WTC11 (cell line): Measurements from ENCODE around the gene PBX4. TPM values are rescaled to one million over a fixed set of nuclear protein-coding genes. Genes with fewer than 3 reads are reported as not detected.

Source experiments
- ATF6 ChIP-seq: sonication (generic); formaldehyde crosslinking; IDR thresholded peaks from 2 replicates; pipeline ENCODE4 v1.8.1; 2023; ENCODE audit warnings: mild to moderate bottlenecking, missing genetic modification reagents
- CBFB ChIP-seq: sonication (generic); formaldehyde crosslinking; IDR thresholded peaks from 2 replicates; pipeline ENCODE4 v1.8.1; 2022; ENCODE audit warnings: mild to moderate bottlenecking, low read depth, missing genetic modification reagents
- E2F4 ChIP-seq: sonication (generic); formaldehyde crosslinking; IDR thresholded peaks from 2 replicates; pipeline ENCODE4 v1.8.1; 2022; ENCODE audit warnings: low read depth, mild to moderate bottlenecking, moderate library complexity, missing genetic modification reagents, borderline replicate concordance
- E2F5 ChIP-seq: sonication (generic); formaldehyde crosslinking; IDR thresholded peaks from 2 replicates; pipeline ENCODE4 v1.8.1; 2022; ENCODE audit warnings: mild to moderate bottlenecking, moderate library complexity, missing genetic modification reagents
- ETV6 ChIP-seq: sonication (generic); formaldehyde crosslinking; IDR thresholded peaks from 2 replicates; pipeline ENCODE4 v1.8.1; 2022; ENCODE audit warnings: mild to moderate bottlenecking, missing genetic modification reagents
- FOXP1 ChIP-seq: sonication (generic); formaldehyde crosslinking; IDR thresholded peaks from 2 replicates; pipeline ENCODE4 v1.8.0; 2022; ENCODE audit warnings: missing genetic modification reagents, mild to moderate bottlenecking, moderate library complexity, borderline replicate concordance
- GABPB1 ChIP-seq: sonication (generic); formaldehyde crosslinking; IDR thresholded peaks from 2 replicates; pipeline ENCODE4 v1.8.1; 2023; ENCODE audit warnings: mild to moderate bottlenecking, missing genetic modification reagents
- KAT7 ChIP-seq: sonication (generic); formaldehyde crosslinking; IDR thresholded peaks from 2 replicates; pipeline ENCODE4 v1.8.1; 2023; ENCODE audit warnings: missing genetic modification reagents, mild to moderate bottlenecking, borderline replicate concordance
- MAX ChIP-seq: sonication (generic); formaldehyde crosslinking; IDR thresholded peaks from 2 replicates; pipeline ENCODE4 v1.8.0; 2022; ENCODE audit warnings: mild to moderate bottlenecking, missing genetic modification reagents
- NFYB ChIP-seq: sonication (generic); formaldehyde crosslinking; conservative IDR thresholded peaks from 2 replicates; pipeline ENCODE4 v1.8.0; 2022; ENCODE audit warnings: low read depth, missing genetic modification reagents
- PRRX2 ChIP-seq: fragments of 250-450 bp; sonication (Bioruptor Pico); IDR thresholded peaks from 2 replicates; pipeline ENCODE4 v1.8.0; 2021; ENCODE audit warnings: mild to moderate bottlenecking
- RORB ChIP-seq: fragments of 250-450 bp; sonication (Bioruptor Pico); IDR thresholded peaks from 2 replicates; pipeline ENCODE4 v1.9.0; 2021; ENCODE audit warnings: mild to moderate bottlenecking
- SOX15 ChIP-seq: fragments of 250-450 bp; sonication (Bioruptor Pico); IDR thresholded peaks from 2 replicates; pipeline ENCODE4 v1.9.0; 2021; ENCODE audit warnings: mild to moderate bottlenecking
- TCF7 ChIP-seq: sonication (generic); formaldehyde crosslinking; IDR thresholded peaks from 2 replicates; pipeline ENCODE4 v1.8.0; 2022; ENCODE audit warnings: mild to moderate bottlenecking, low read depth, missing genetic modification reagents, moderate library complexity
- TEAD1 ChIP-seq: sonication (generic); formaldehyde crosslinking; IDR thresholded peaks from 2 replicates; pipeline ENCODE4 v1.8.0; 2022; ENCODE audit warnings: mild to moderate bottlenecking, missing genetic modification reagents
- ZBTB21 ChIP-seq: sonication (generic); formaldehyde crosslinking; IDR thresholded peaks from 2 replicates; pipeline ENCODE4 v1.8.1; 2023; ENCODE audit warnings: mild to moderate bottlenecking, missing genetic modification reagents, borderline replicate concordance
- ZBTB43 ChIP-seq: sonication (generic); formaldehyde crosslinking; IDR thresholded peaks from 2 replicates; pipeline ENCODE4 v1.8.1; 2023; ENCODE audit warnings: mild to moderate bottlenecking, missing genetic modification reagents
- ZMAT4 ChIP-seq: fragments of 250-450 bp; sonication (Bioruptor Pico); IDR thresholded peaks from 2 replicates; pipeline ENCODE4 v1.9.0; 2021; ENCODE audit warnings: mild to moderate bottlenecking
- ZNF232 ChIP-seq: sonication (generic); formaldehyde crosslinking; IDR thresholded peaks from 2 replicates; pipeline ENCODE4 v1.8.0; 2022; ENCODE audit warnings: mild to moderate bottlenecking, missing genetic modification reagents
- ZNF317 ChIP-seq: sonication (generic); formaldehyde crosslinking; IDR thresholded peaks from 2 replicates; pipeline ENCODE4 v1.8.1; 2023; ENCODE audit warnings: low read depth, mild to moderate bottlenecking, moderate library complexity, missing genetic modification reagents, borderline replicate concordance
- ZNF416 ChIP-seq: fragments of 250-450 bp; sonication (Bioruptor Pico); IDR thresholded peaks from 2 replicates; pipeline ENCODE4 v1.9.0; 2021; ENCODE audit warnings: mild to moderate bottlenecking, inconsistent platforms
- ZNF425 ChIP-seq: fragments of 250-450 bp; sonication (Bioruptor Pico); conservative IDR thresholded peaks from 2 replicates; pipeline ENCODE4 v1.9.0; 2021; ENCODE audit warnings: mild to moderate bottlenecking
- ZNF532 ChIP-seq: fragments of 250-450 bp; sonication (Bioruptor Pico); IDR thresholded peaks from 2 replicates; pipeline ENCODE4 v1.9.0; 2021; ENCODE audit warnings: mild to moderate bottlenecking, borderline replicate concordance
- ZSCAN18 ChIP-seq: fragments of 250-450 bp; sonication (Bioruptor Pico); IDR thresholded peaks from 2 replicates; pipeline ENCODE4 v2.1.2; 2022; ENCODE audit warnings: mild to moderate bottlenecking, moderate library complexity
- total RNA-seq: library from RNA; stranded (reverse); gene quantifications from 3 replicates; pipeline ENCODE4 v1.2.3, GENCODE V29; 2021

PBX4 gene
- total RNA-seq, 1 experiment from 2014 or later: 3.2 TPM

- no peak for TF ChIP-seq ZNF532 (CRISPR knock-in tag)
- TF ChIP-seq ZNF425 (CRISPR knock-in tag): no peak
- no peak for TF ChIP-seq RORB (CRISPR knock-in tag)
- TF ChIP-seq ZNF317 (CRISPR knock-in tag): 0 out of 2 replicates have a peak, but pooled peaks have one; percentile 56
- no peak for TF ChIP-seq ZBTB21 (CRISPR knock-in tag)
- TF ChIP-seq GABPB1 (CRISPR knock-in tag): peak; percentile 80
- TF ChIP-seq ETV6 (CRISPR knock-in tag): peak; percentile 93
- no peak; the same call in 1 of the 2 replicates for TF ChIP-seq ZBTB43
- TF ChIP-seq KAT7: peak; percentile 71; the same call in 1 of the 2 replicates
- no peak for TF ChIP-seq NFYB (CRISPR knock-in tag)
- no peak for TF ChIP-seq CBFB
- TF ChIP-seq PRRX2 (CRISPR knock-in tag): no peak
- peak; percentile 79; the same call in 1 of the 2 replicates for TF ChIP-seq TEAD1 (CRISPR knock-in tag)
- no peak for TF ChIP-seq ATF6 (CRISPR knock-in tag)
- peak; percentile 82; the same call in 1 of the 2 replicates for TF ChIP-seq E2F5
- no peak for TF ChIP-seq ZNF416
- TF ChIP-seq TCF7 (CRISPR knock-in tag): no peak
- no peak for TF ChIP-seq ZSCAN18 (CRISPR knock-in tag)
- no peak for TF ChIP-seq SOX15
- TF ChIP-seq E2F4 (CRISPR knock-in tag): no peak
- TF ChIP-seq ZNF232 (CRISPR knock-in tag): no peak
- TF ChIP-seq FOXP1 (CRISPR knock-in tag): no peak; the same call in 1 of the 2 replicates
- TF ChIP-seq MAX (CRISPR knock-in tag): peak; percentile 79
- TF ChIP-seq ZMAT4 (CRISPR knock-in tag): no peak
Observed at GRCh38 chr19:19515642-19516519, 102.6 kb downstream of the PBX4 start, which contains the start of gene NDUFA13 (continued).
